MG63 (cell line): Measurements from ENCODE around the gene CYB561D2. TPM values are rescaled to one million over a fixed set of nuclear protein-coding genes. Genes with fewer than 3 reads are reported as not detected.

Source experiments
- DNase-seq: peaks from one replicate; pipeline ENCODE4 v3.0.0-alpha.2; 2020
- H3K27me3 ChIP-seq: fragments of 250-450 bp; sonication (Bioruptor Pico); 2 replicates; pipeline ENCODE4 v1.5.1; 2020; ENCODE audit warnings: mild to moderate bottlenecking, moderate library complexity
- H3K36me3 ChIP-seq: fragments of 250-450 bp; sonication (Bioruptor Pico); 2 replicates; pipeline ENCODE4 v1.5.1; 2020; ENCODE audit warnings: mild to moderate bottlenecking, moderate library complexity
- H3K4me3 ChIP-seq: fragments of 250-450 bp; sonication (Bioruptor Pico); 2 replicates; pipeline ENCODE4 v1.5.1; 2020; ENCODE audit warnings: mild to moderate bottlenecking, moderate library complexity
- H3K9me3 ChIP-seq: fragments of 250-450 bp; sonication (Bioruptor Pico); 2 replicates; pipeline ENCODE4 v1.5.1; 2020; ENCODE audit warnings: mild to moderate bottlenecking, moderate library complexity
- total RNA-seq: library from RNA; depleted of rRNA; stranded (reverse); fragments of >200 nt; shearing (Covaris generic); gene quantifications from 2 replicates; pipeline ENCODE4 v1.2.3, GENCODE V29; 2014; ENCODE audit warnings: low replicate concordance

CYB561D2 gene
- total RNA-seq, 1 experiment from 2014 or later = 35.5 TPM

GRCh38 chr3:50351323-50351697, 648 bp downstream of the CYB561D2 start:
- DNase-seq = no peak
- H3K9me3 ChIP-seq = no peaks in the 10 kb centered on the region
- H3K27me3 ChIP-seq = no peaks in the 10 kb centered on the region
- peaks cover 24% of the 10 kb centered on the region for H3K36me3 ChIP-seq
- H3K4me3 ChIP-seq = peak overlapping the region; percentile 93

GRCh38 chr3:50352781-50353180, 2.1 kb downstream of the CYB561D2 start:
- DNase-seq = no peak
- Histone ChIP-seq H3K4me3 (no peak overlapping the region), H3K9me3 (no peaks in the 10 kb centered on the region), H3K36me3 (peaks cover 32% of the 10 kb centered on the region), H3K27me3 (no peaks in the 10 kb centered on the region)

GRCh38 chr3:50353245-50354004, 2.8 kb downstream of the CYB561D2 start:
- no peaks in the 10 kb centered on the region for H3K27me3 ChIP-seq
- DNase-seq = no peak
- H3K4me3 ChIP-seq = no peak overlapping the region
- H3K36me3 ChIP-seq = peaks cover 35% of the 10 kb centered on the region
- H3K9me3 ChIP-seq = no peaks in the 10 kb centered on the region

GRCh38 chr3:50354186-50354764, 3.6 kb downstream of the CYB561D2 start:
- no peak for DNase-seq
- Histone ChIP-seq H3K27me3 (no peaks in the 10 kb centered on the region), H3K9me3 (no peaks in the 10 kb centered on the region), H3K4me3 (no peak overlapping the region), H3K36me3 (peaks cover 35% of the 10 kb centered on the region)

- Histone ChIP-seq H3K9me3 (no peaks in the 10 kb centered on the region), H3K27me3 (no peaks in the 10 kb centered on the region), H3K4me3 (no peak overlapping the region), H3K36me3 (peaks cover 35% of the 10 kb centered on the region)
- DNase-seq = no peak
Observed at GRCh38 chr3:50354850-50355249, 4.2 kb downstream of the CYB561D2 start.

GRCh38 chr3:50355829-50356552, 5.3 kb downstream of the CYB561D2 start:
- no peak for DNase-seq
- Histone ChIP-seq H3K9me3 (no peaks in the 10 kb centered on the region), H3K36me3 (peaks cover 35% of the 10 kb centered on the region), H3K27me3 (no peaks in the 10 kb centered on the region), H3K4me3 (no peak overlapping the region)

- H3K36me3 ChIP-seq = peaks cover 35% of the 10 kb centered on the region
- DNase-seq = peak; percentile 44
- H3K9me3 ChIP-seq = no peaks in the 10 kb centered on the region
- H3K27me3 ChIP-seq = no peaks in the 10 kb centered on the region
- H3K4me3 ChIP-seq = peak overlapping the region; percentile 76; the same call in 1 of the 2 replicates
Observed at GRCh38 chr3:50356553-50356952, 5.9 kb downstream of the CYB561D2 start.

GRCh38 chr3:50357481-50357880, 6.8 kb downstream of the CYB561D2 start:
- no peak for DNase-seq
- Histone ChIP-seq H3K9me3 (no peaks in the 10 kb centered on the region), H3K36me3 (peaks cover 30% of the 10 kb centered on the region), H3K4me3 (peak overlapping the region; percentile 76), H3K27me3 (no peaks in the 10 kb centered on the region)

GRCh38 chr3:50358355-50358910, 7.8 kb downstream of the CYB561D2 start:
- no peaks in the 10 kb centered on the region for H3K27me3 ChIP-seq
- H3K9me3 ChIP-seq = no peaks in the 10 kb centered on the region
- H3K36me3 ChIP-seq = peaks cover 25% of the 10 kb centered on the region
- H3K4me3 ChIP-seq = peak overlapping the region; percentile 76
- DNase-seq = no peak

- Histone ChIP-seq H3K36me3 (peaks cover 22% of the 10 kb centered on the region), H3K9me3 (no peaks in the 10 kb centered on the region), H3K27me3 (no peaks in the 10 kb centered on the region)
Observed at GRCh38 chr3:50358911-50359759, 8.5 kb downstream of the CYB561D2 start, which contains the start of gene TMEM115. TSS of gene TMEM115 (minus strand) at chr3:50359521. CDS start at chr3:50359063, 458 bp downstream.

GRCh38 chr3:50359760-50360110, 9.1 kb downstream of the CYB561D2 start:
- Histone ChIP-seq H3K36me3 (peaks cover 22% of the 10 kb centered on the region), H3K9me3 (no peaks in the 10 kb centered on the region), H3K27me3 (no peaks in the 10 kb centered on the region), H3K4me3 (peak overlapping the region; percentile 76)
- no peak for DNase-seq

More at GRCh38 chr3:50358911-50359759, 8.5 kb downstream of the CYB561D2 start, which contains the start of gene TMEM115:
- H3K4me3 ChIP-seq = peak within 1 kb of the TSS; percentile 76
- DNase-seq = peak; percentile 95

GRCh38 chr3:50364573-50365079, 14.0 kb downstream of the CYB561D2 start:
- no peaks in the 10 kb centered on the region for H3K36me3 ChIP-seq
- no peak for DNase-seq
- H3K27me3 ChIP-seq = no peaks in the 10 kb centered on the region
- H3K9me3 ChIP-seq = no peaks in the 10 kb centered on the region
- no peak overlapping the region for H3K4me3 ChIP-seq

GRCh38 chr3:50365080-50365841, 14.6 kb downstream of the CYB561D2 start:
- no peak for DNase-seq
- Histone ChIP-seq H3K36me3 (no peaks in the 10 kb centered on the region), H3K4me3 (no peak overlapping the region)

GRCh38 chr3:50365842-50366220, 15.2 kb downstream of the CYB561D2 start:
- H3K9me3 ChIP-seq = no peaks in the 10 kb centered on the region
- no peaks in the 10 kb centered on the region for H3K36me3 ChIP-seq
- no peak overlapping the region for H3K4me3 ChIP-seq
- H3K27me3 ChIP-seq = no peaks in the 10 kb centered on the region
- DNase-seq = no peak

More at GRCh38 chr3:50365080-50365841, 14.6 kb downstream of the CYB561D2 start:
- Histone ChIP-seq H3K9me3 (no peaks in the 10 kb centered on the region), H3K27me3 (no peaks in the 10 kb centered on the region)

GRCh38 chr3:50369012-50369670, 18.5 kb downstream of the CYB561D2 start:
- no peaks in the 10 kb centered on the region for H3K27me3 ChIP-seq
- H3K4me3 ChIP-seq = no peak overlapping the region
- no peaks in the 10 kb centered on the region for H3K9me3 ChIP-seq
- no peaks in the 10 kb centered on the region for H3K36me3 ChIP-seq
- DNase-seq = no peak
